IgD-negative memory B cell (primary cell): Measurements from ENCODE around the gene VWC2L. TPM values are rescaled to one million over a fixed set of nuclear protein-coding genes. Genes with fewer than 3 reads are reported as not detected.

Source experiments
- H3K27ac Mint-ChIP-seq, 3 donors: one replicate each; pipeline ENCODE4 v1.8.0; 2020 to 2022; ENCODE audit warnings: mild to moderate bottlenecking in 3 of 3, mixed read lengths in 3 of 3, moderate library complexity in 1 of 3
- H3K27me3 Mint-ChIP-seq: one replicate; pipeline ENCODE4 v1.8.0; 2021; ENCODE audit warnings: mixed read lengths
- H3K36me3 Mint-ChIP-seq: one replicate; pipeline ENCODE4 v1.8.0; 2020; ENCODE audit warnings: mild to moderate bottlenecking, mixed read lengths
- H3K4me1 Mint-ChIP-seq, 3 donors: one replicate each; pipeline ENCODE4 v1.8.0; 2020 to 2022; ENCODE audit warnings: mixed read lengths in 3 of 3, mild to moderate bottlenecking in 1 of 3
- H3K4me3 Mint-ChIP-seq, 4 donors: one replicate each; pipeline ENCODE4 v1.8.0; 2020 to 2022; ENCODE audit warnings: mild to moderate bottlenecking in 4 of 4, mixed read lengths in 4 of 4, moderate library complexity in 3 of 4
- H3K9me3 Mint-ChIP-seq, 3 donors: one replicate each; pipeline ENCODE4 v1.8.0; 2020 to 2021; ENCODE audit warnings: mixed read lengths in 3 of 3, mild to moderate bottlenecking in 1 of 3
- polyA plus RNA-seq: library from polyadenylated mRNA; unstranded; fragments of 300-500 nt; fragmentation: Illumina TruSeq; gene quantifications from one replicate; pipeline ENCODE4 v1.2.3, GENCODE V29; 2021

The VWC2L gene
- polyA plus RNA-seq, 1 donor from 2014 or later: not detected

- Mint-ChIP-seq H3K27me3 (no peaks in the 10 kb centered on the region), H3K4me3 (no peak overlapping the region), H3K9me3 (peaks cover 0 to 3% (median 0%) of the 10 kb centered on the region in 3 donors), H3K27ac (no peak overlapping the region), H3K4me1 (no peaks in the 10 kb centered on the region), H3K36me3 (no peaks in the 10 kb centered on the region)
Measured at GRCh38 chr2:214410128-214410775, 602 bp upstream of the VWC2L start.

DNA sequence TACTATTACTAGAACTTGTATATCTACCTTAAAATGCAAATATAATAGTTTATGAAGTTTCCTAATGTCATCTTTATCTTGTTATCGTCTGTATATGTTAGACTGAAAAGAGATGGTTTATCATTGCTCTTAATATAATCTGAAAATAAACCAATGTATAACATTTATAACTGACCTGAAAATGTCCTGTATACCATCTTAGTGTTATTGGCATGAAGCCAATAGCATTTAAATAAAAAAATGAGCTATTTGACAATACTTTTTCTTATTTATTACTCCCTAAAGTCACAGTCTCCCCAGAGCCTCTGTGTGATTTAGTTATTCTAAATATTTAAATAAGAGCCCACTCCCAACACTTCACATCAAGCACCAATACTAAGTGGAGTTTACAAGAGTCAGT is 1.8 kb downstream of the VWC2L start:
- no peak overlapping the region for H3K27ac Mint-ChIP-seq
- H3K9me3 Mint-ChIP-seq: peaks cover 0 to 3% (median 0%) of the 10 kb centered on the region in 3 donors
- H3K27me3 Mint-ChIP-seq: no peaks in the 10 kb centered on the region
- H3K4me3 Mint-ChIP-seq: no peak overlapping the region
- no peaks in the 10 kb centered on the region for H3K36me3 Mint-ChIP-seq
- H3K4me1 Mint-ChIP-seq: no peaks in the 10 kb centered on the region

DNA sequence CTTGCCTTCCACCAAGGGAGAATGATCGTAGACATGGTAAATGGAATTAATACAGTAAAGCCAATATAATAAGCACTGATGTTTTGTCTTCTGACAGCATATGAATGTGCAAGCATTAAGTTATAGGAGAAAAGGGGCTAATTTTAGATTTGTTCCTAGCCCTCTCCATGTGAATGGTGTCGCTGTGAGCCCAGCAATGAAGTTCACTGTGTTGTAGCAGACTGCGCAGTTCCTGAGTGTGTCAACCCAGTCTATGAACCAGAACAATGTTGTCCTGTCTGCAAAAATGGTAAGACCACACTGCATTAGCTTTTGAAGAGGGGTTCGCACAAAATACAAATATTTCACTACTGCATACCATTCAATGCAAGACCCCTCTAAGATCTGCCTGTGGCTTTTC is 25.6 kb downstream of the VWC2L start:
- H3K27me3 Mint-ChIP-seq: no peaks in the 10 kb centered on the region
- no peaks in the 10 kb centered on the region for H3K4me1 Mint-ChIP-seq
- no peak overlapping the region for H3K27ac Mint-ChIP-seq
- H3K36me3 Mint-ChIP-seq: no peaks in the 10 kb centered on the region
- no peak overlapping the region for H3K4me3 Mint-ChIP-seq
- H3K9me3 Mint-ChIP-seq: no peaks in the 10 kb centered on the region

GRCh38 chr2:214450118-214450894 is 39.5 kb downstream of the VWC2L start:
- Mint-ChIP-seq H3K27ac (no peak overlapping the region), H3K4me3 (no peak overlapping the region), H3K27me3 (no peaks in the 10 kb centered on the region), H3K36me3 (no peaks in the 10 kb centered on the region), H3K9me3 (peaks cover 0 to 3% (median 0%) of the 10 kb centered on the region in 3 donors), H3K4me1 (no peaks in the 10 kb centered on the region)

GRCh38 chr2:214451516-214452275 is 40.8 kb downstream of the VWC2L start:
- Mint-ChIP-seq H3K4me1 (no peaks in the 10 kb centered on the region), H3K27ac (peak overlapping the region in 1 of 3 donors; percentile 59), H3K9me3 (peaks cover 0 to 3% (median 2%) of the 10 kb centered on the region in 3 donors), H3K4me3 (no peak overlapping the region), H3K27me3 (no peaks in the 10 kb centered on the region), H3K36me3 (no peaks in the 10 kb centered on the region)

DNA sequence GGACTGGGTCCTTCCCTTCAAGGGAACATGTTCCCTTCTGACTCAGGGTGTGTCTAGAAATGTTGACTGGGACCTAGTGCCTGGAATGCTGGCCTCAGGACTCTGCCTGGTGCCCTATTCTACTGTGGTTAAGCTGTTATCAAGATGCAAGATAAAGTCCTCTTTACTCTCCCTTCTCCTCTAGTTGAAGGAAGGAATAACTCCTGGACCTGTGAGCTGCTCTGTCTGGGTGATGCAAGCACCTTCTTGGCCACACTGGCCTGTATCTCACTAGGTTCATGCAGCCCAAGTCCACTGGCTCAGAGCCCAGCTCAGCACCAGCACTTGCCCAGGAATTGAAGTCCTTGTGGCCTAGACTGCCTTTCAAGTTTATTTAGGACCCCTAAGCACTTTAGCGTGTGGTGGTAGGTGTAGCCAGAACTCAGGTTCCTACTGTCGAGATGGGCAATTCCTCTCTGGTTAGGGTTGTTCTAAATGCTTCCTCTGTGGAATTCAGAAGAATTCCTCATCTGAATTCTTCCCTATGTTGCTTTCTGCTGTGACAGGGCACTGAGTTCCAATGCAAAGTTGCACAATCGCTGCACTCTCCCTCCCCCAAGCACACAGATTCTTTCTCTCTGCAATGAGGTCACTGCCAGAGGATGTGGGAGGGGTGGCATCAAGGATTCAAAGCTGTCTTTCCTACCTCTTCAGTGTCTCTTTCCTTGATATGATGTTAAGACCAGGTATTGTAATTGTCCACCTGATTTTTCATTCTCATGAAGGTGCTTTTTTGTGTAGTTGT is 54.7 kb downstream of the VWC2L start:
- Mint-ChIP-seq H3K4me3 (no peak overlapping the region), H3K4me1 (no peaks in the 10 kb centered on the region), H3K27ac (no peak overlapping the region), H3K27me3 (peaks cover 1% of the 10 kb centered on the region), H3K36me3 (no peaks in the 10 kb centered on the region), H3K9me3 (peaks cover 0 to 9% (median 3%) of the 10 kb centered on the region in 3 donors)

DNA sequence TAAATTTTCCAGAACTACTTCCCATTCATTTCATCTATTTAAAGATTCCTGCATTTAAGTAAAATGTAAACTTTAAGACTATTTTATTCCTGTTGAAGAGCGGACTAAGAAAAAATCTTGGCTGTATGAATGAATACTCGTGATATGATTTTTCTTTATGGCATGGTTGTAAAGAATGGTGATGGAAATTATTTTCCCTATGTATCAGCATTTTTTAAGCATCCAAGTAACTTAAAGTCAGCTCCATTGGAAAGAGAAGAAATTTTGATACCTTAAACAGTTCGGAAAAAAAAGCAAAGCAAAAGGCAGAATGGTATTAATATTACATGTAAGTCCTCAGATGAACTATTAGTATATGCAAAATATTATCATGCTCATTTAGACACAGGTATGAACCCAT is 58.9 kb downstream of the VWC2L start:
- H3K36me3 Mint-ChIP-seq: no peaks in the 10 kb centered on the region
- no peak overlapping the region for H3K27ac Mint-ChIP-seq
- H3K4me1 Mint-ChIP-seq: no peaks in the 10 kb centered on the region
- H3K27me3 Mint-ChIP-seq: peaks cover 1% of the 10 kb centered on the region
- H3K9me3 Mint-ChIP-seq: peaks cover 0 to 2% (median 0%) of the 10 kb centered on the region in 3 donors
- no peak overlapping the region for H3K4me3 Mint-ChIP-seq

GRCh38 chr2:214471382-214471781 is 60.5 kb downstream of the VWC2L start:
- peaks cover 1% of the 10 kb centered on the region for H3K27me3 Mint-ChIP-seq
- H3K4me1 Mint-ChIP-seq: no peaks in the 10 kb centered on the region
- no peak overlapping the region for H3K4me3 Mint-ChIP-seq
- H3K27ac Mint-ChIP-seq: no peak overlapping the region
- peaks cover 0 to 2% (median 0%) of the 10 kb centered on the region in 3 donors for H3K9me3 Mint-ChIP-seq
- no peaks in the 10 kb centered on the region for H3K36me3 Mint-ChIP-seq

DNA sequence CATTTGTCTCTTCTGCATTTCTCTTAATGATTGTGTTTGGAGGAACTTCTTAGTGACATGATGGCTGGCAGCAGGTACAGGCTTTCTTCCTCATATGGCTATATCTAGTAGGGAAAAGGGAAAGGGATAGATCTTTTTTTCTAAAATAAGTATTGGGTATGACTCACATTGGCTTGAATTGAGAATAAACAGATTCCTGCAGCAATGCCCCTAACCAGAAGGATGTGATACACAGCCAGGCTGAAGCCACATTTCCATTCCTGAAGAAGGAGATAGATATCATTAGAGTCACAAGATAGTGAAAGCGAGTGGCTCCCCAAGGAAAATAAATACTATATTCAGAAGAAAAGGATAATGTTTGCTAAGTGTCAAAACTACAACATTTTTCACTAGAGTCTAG is 61.1 kb downstream of the VWC2L start:
- no peaks in the 10 kb centered on the region for H3K36me3 Mint-ChIP-seq
- no peak overlapping the region for H3K4me3 Mint-ChIP-seq

GRCh38 chr2:214477305-214477704 is 66.5 kb downstream of the VWC2L start:
- no peaks in the 10 kb centered on the region for H3K36me3 Mint-ChIP-seq
- H3K27ac Mint-ChIP-seq: no peak overlapping the region
- H3K9me3 Mint-ChIP-seq: no peaks in the 10 kb centered on the region
- H3K4me1 Mint-ChIP-seq: no peaks in the 10 kb centered on the region
- no peaks in the 10 kb centered on the region for H3K27me3 Mint-ChIP-seq
- no peak overlapping the region for H3K4me3 Mint-ChIP-seq

More for the DNA sequence above, 61.1 kb downstream of the VWC2L start:
- H3K4me1 Mint-ChIP-seq: no peaks in the 10 kb centered on the region
- no peak overlapping the region for H3K27ac Mint-ChIP-seq
- peaks cover 0 to 2% (median 0%) of the 10 kb centered on the region in 3 donors for H3K9me3 Mint-ChIP-seq
- H3K27me3 Mint-ChIP-seq: peaks cover 1% of the 10 kb centered on the region

DNA sequence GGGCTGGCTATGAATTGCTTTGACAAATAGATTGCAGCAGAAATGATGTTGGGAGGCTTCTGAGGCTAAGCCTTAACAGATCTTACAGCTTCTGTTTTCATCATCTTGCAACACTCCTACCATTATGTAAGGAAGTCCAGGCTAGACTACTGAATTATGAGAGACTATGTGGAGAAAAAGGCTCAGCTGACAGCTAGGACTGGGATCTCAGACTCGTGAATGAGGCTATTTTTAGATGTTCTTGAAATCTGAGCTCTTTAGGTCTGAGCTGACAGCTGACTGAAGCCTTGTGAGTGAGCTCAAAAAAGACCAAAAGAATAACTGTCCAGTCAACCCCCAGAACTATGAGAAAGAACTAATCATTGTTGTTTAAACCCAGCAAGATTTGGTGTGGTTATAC is 70.3 kb downstream of the VWC2L start:
- H3K36me3 Mint-ChIP-seq: no peaks in the 10 kb centered on the region
- no peaks in the 10 kb centered on the region for H3K27me3 Mint-ChIP-seq
- no peaks in the 10 kb centered on the region for H3K9me3 Mint-ChIP-seq
- H3K27ac Mint-ChIP-seq: no peak overlapping the region
- no peaks in the 10 kb centered on the region for H3K4me1 Mint-ChIP-seq
- H3K4me3 Mint-ChIP-seq: no peak overlapping the region

DNA sequence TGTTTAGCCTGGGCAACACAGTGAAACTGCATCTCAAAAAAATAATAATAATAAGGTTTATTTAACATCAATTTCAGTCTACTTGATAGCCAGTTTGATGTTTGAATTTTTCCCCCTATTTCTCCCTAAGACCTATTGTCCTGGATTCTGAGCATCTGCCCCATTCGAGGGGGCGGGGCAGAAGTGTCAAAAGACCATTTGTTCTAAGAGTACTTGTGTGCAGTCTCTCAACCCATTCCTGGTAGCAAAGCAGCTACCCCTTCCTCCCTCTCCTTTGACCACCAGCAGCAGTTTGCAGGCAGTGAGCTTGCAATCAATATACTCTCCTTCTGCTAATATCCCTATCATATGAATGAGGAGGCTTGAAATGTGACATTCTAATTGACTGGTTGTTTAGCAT is 71.9 kb downstream of the VWC2L start:
- no peaks in the 10 kb centered on the region for H3K4me1 Mint-ChIP-seq
- H3K36me3 Mint-ChIP-seq: no peaks in the 10 kb centered on the region
- no peaks in the 10 kb centered on the region for H3K9me3 Mint-ChIP-seq
- H3K4me3 Mint-ChIP-seq: no peak overlapping the region
- H3K27me3 Mint-ChIP-seq: no peaks in the 10 kb centered on the region
- H3K27ac Mint-ChIP-seq: no peak overlapping the region

GRCh38 chr2:214484239-214484638 is 73.4 kb downstream of the VWC2L start:
- Mint-ChIP-seq H3K4me3 (no peak overlapping the region), H3K9me3 (no peaks in the 10 kb centered on the region), H3K27ac (no peak overlapping the region), H3K36me3 (no peaks in the 10 kb centered on the region), H3K27me3 (no peaks in the 10 kb centered on the region), H3K4me1 (no peaks in the 10 kb centered on the region)

- H3K27ac Mint-ChIP-seq: no peak overlapping the region
- H3K4me3 Mint-ChIP-seq: no peak overlapping the region
- H3K36me3 Mint-ChIP-seq: no peaks in the 10 kb centered on the region
- no peaks in the 10 kb centered on the region for H3K4me1 Mint-ChIP-seq
- no peaks in the 10 kb centered on the region for H3K27me3 Mint-ChIP-seq
- H3K9me3 Mint-ChIP-seq: no peaks in the 10 kb centered on the region
Measured at GRCh38 chr2:214484701-214485100, 73.8 kb downstream of the VWC2L start.

GRCh38 chr2:214489181-214489580 is 78.3 kb downstream of the VWC2L start:
- no peaks in the 10 kb centered on the region for H3K4me1 Mint-ChIP-seq
- no peak overlapping the region for H3K4me3 Mint-ChIP-seq
- no peaks in the 10 kb centered on the region for H3K36me3 Mint-ChIP-seq

More at GRCh38 chr2:214489181-214489580, 78.3 kb downstream of the VWC2L start:
- no peaks in the 10 kb centered on the region for H3K27me3 Mint-ChIP-seq
- no peak overlapping the region for H3K27ac Mint-ChIP-seq
- no peaks in the 10 kb centered on the region for H3K9me3 Mint-ChIP-seq
